Adrenal gland (tissue), 5 donors: ENCODE data around the gene CACNA1A.

ENCODE experiments used
- POLR2A ChIP-seq, 2 donors: fragments of 450-650 bp; IDR thresholded peaks; one replicate each; pipeline ENCODE4 v1.6.1; 2017; ENCODE audit warnings: antibody characterized with exemption in 2 of 2, mild to moderate bottlenecking in 2 of 2, moderate library complexity in 1 of 2
- TF ChIP-seq, protein P1 (sequence below), 6 experiments: fragments of 450-650 bp in 4 of 6; fragments of 200-600 bp in 2 of 6; sonication (generic) in 1 of 6; IDR thresholded peaks; 1 replicate in 5 of 6; 2 replicates in 1 of 6; pipeline versions ENCODE4 v1.5.1 to v1.8.0; 2016 to 2021; ENCODE audit warnings: antibody characterized with exemption in 6 of 6, mild to moderate bottlenecking in 2 of 6, moderate library complexity in 1 of 6
- donor health status: DM: no; HTN: no; CAD: no.

DNA sequence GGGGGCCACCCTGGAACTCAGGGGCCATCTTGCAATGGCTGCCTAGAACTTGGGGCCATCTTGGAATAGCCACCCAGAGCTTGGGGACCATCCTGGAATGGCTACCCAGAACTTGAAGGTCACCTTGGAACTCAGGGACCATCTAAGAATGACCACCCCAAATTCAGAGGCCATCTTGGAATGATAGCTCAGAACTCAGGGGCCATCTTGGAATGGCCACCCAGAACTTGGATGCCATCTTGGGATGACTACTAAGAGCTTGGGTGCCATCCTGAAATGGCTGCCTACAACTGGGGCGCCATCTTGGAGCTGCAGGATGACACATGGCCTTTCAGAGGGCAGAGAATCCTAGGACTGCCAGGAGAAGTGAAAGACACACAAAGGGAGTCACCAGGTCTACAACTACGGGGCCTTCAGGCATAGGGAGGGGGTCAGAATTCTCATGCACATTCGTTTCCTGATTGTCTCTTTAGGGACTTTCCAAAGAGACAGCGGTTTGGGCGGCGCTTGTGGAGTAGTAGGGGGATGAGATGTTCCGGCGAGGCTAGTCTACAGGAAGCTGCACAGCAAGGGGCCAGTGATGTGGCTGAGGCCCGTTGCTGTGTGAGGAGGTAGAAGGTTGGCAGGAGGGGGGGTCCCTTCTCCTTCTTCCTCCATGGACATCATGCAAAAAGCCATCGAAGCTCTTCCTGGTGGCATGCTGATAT, 231.1 kb downstream of the CACNA1A start:
- no peak for TF ChIP-seq POLR2A (IDR thresholded peaks at IDR 0.05)
- TF ChIP-seq, protein P1, sequence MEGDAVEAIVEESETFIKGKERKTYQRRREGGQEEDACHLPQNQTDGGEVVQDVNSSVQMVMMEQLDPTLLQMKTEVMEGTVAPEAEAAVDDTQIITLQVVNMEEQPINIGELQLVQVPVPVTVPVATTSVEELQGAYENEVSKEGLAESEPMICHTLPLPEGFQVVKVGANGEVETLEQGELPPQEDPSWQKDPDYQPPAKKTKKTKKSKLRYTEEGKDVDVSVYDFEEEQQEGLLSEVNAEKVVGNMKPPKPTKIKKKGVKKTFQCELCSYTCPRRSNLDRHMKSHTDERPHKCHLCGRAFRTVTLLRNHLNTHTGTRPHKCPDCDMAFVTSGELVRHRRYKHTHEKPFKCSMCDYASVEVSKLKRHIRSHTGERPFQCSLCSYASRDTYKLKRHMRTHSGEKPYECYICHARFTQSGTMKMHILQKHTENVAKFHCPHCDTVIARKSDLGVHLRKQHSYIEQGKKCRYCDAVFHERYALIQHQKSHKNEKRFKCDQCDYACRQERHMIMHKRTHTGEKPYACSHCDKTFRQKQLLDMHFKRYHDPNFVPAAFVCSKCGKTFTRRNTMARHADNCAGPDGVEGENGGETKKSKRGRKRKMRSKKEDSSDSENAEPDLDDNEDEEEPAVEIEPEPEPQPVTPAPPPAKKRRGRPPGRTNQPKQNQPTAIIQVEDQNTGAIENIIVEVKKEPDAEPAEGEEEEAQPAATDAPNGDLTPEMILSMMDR (IDR thresholded peaks at IDR 0.05) = no peak
